ENCODE results near the gene BATF2. TPM values are rescaled to one million over a fixed set of nuclear protein-coding genes. Genes with fewer than 3 reads are reported as not detected.
A peak's percentile ranks its signal among the peaks of the same experiment; 100 is the strongest.
"Not testable (repeated sequence)": the region's sequence is repeated elsewhere in the genome, so short reads cannot be mapped to it uniquely, and the experiment has no call there.

BATF2 gene
- total RNA-seq, 4 donors from 2014 or later, result 0.46 to 6.0 (median 1.2) TPM

GRCh38 chr11:64987998-64988854, 8.5 kb downstream of the BATF2 start:
- DNase-seq (ENCODE audit: low spot score), result no peak

GRCh38 chr11:64983339-64983738, 13.4 kb downstream of the BATF2 start:
- not testable (repeated sequence) for DNase-seq (ENCODE audit: low spot score); ATAC-seq (ENCODE audit: low FRiP score)

More at GRCh38 chr11:64987998-64988854, 8.5 kb downstream of the BATF2 start:
- no peak for ATAC-seq (ENCODE audit: low FRiP score)
- TF ChIP-seq, protein P1, sequence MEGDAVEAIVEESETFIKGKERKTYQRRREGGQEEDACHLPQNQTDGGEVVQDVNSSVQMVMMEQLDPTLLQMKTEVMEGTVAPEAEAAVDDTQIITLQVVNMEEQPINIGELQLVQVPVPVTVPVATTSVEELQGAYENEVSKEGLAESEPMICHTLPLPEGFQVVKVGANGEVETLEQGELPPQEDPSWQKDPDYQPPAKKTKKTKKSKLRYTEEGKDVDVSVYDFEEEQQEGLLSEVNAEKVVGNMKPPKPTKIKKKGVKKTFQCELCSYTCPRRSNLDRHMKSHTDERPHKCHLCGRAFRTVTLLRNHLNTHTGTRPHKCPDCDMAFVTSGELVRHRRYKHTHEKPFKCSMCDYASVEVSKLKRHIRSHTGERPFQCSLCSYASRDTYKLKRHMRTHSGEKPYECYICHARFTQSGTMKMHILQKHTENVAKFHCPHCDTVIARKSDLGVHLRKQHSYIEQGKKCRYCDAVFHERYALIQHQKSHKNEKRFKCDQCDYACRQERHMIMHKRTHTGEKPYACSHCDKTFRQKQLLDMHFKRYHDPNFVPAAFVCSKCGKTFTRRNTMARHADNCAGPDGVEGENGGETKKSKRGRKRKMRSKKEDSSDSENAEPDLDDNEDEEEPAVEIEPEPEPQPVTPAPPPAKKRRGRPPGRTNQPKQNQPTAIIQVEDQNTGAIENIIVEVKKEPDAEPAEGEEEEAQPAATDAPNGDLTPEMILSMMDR (IDR thresholded peaks at IDR 0.05), result no peak

GRCh38 chr11:64976651-64977050, 20.1 kb downstream of the BATF2 start:
- ATAC-seq (ENCODE audit: low FRiP score) (no peak), DNase-seq (ENCODE audit: low spot score) (no peak)
- TF ChIP-seq, protein P1 (IDR thresholded peaks at IDR 0.05), result no peak

DNA sequence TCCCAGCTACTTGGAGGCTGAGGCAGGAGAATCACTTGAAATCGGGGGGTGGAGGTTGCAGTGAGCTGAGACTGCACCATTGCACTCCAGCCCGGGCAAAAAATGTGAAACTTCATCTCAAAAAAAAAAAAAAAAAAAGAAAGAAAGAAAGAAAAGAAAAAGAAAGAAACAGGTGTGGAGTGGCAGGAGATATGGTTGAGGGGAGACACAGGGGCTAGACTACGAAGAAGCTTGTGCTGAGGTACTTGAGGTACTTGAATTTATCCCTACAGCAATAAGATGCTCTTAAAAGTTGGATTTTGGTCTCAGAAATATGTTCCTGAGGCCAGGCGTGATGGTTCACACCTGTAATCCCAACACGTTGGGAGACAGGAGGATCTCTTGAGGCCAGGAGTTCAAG, 22.6 kb downstream of the BATF2 start:
- ATAC-seq (ENCODE audit: low FRiP score), result no peak
- DNase-seq (ENCODE audit: low spot score), result no peak
- TF ChIP-seq, protein P1 (IDR thresholded peaks at IDR 0.05), result no peak

- ATAC-seq (ENCODE audit: low FRiP score) (peak; percentile 76), DNase-seq (ENCODE audit: low spot score) (peak; percentile 52)
- TF ChIP-seq, protein P1 (IDR thresholded peaks at IDR 0.05), result no peak
Measured at GRCh38 chr11:64971421-64972233, 25.1 kb downstream of the BATF2 start, which contains the start of gene MAJIN. MAJIN (minus strand) TSS chr11:64972108; CDS start chr11:64959405, 12,703 bp downstream.

GRCh38 chr11:64970731-64971151, 26.0 kb downstream of the BATF2 start:
- TF ChIP-seq, protein P1 (IDR thresholded peaks at IDR 0.05), result no peak
- no peak for DNase-seq (ENCODE audit: low spot score)
- ATAC-seq (ENCODE audit: low FRiP score), result peak; percentile 26

DNA sequence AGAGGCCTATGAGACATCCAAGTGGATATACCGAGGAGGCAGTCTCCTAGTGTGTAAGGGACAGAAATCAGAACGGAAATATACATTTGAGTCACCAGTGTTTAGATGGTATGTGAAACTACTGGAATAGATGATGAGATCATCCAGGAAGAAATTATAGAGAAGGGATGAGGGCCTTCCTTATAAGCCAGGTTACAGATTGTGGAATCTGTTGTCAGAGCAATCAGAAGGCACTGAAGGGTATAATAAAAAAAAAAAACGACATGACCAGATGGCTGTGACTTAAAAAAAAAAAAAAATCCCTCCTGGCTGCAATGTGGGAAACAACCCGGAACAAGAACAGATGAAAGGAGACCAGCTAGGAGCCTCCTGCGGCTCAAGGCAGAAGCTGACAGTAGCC, 27.6 kb downstream of the BATF2 start:
- TF ChIP-seq, protein P1 (IDR thresholded peaks at IDR 0.05), result no peak
- no peak for DNase-seq (ENCODE audit: low spot score)
- no peak for ATAC-seq (ENCODE audit: low FRiP score)
